Uterus (tissue), 2 donors: ENCODE results near the gene ERF.

Experiments
- POLR2A ChIP-seq, 2 donors: fragments of 450-650 bp; IDR thresholded peaks; one replicate each; pipeline ENCODE4 v1.6.1; 2016; ENCODE audit warnings: antibody characterized with exemption in 2 of 2, mild to moderate bottlenecking in 1 of 2, moderate library complexity in 1 of 2
- TF ChIP-seq, protein P1 (sequence below), 4 experiments: fragments of 200-600 bp in 2 of 4; fragments of 450-650 bp in 2 of 4; sonication (generic) in 2 of 4; IDR thresholded peaks; one replicate each; pipeline ENCODE4 v1.5.1; 2016 to 2019; ENCODE audit warnings: antibody characterized with exemption in 4 of 4, mild to moderate bottlenecking in 2 of 4, moderate library complexity in 1 of 4

DNA sequence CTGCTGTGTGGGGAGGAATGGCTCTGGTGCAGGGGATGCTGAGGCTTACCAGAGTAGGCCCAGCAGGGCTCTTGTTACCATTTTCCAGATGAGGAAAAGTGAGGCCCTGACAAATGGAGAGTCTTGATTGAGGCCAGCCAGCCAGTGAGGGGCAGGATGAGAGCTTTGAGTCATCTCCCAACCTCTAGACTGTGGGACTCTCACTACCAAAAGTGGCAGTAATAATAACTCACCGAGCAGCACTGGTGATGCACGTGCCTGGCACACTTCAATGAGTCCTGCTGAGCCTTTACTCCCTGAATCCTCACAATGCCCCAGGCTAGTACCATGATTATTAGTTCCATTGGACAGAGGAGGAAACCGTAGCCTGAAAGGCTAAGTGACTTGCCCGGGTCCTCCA lies 21.9 kb upstream of the ERF start:
- TF ChIP-seq POLR2A (IDR thresholded peaks at IDR 0.05): no peak
- TF ChIP-seq, protein P1, sequence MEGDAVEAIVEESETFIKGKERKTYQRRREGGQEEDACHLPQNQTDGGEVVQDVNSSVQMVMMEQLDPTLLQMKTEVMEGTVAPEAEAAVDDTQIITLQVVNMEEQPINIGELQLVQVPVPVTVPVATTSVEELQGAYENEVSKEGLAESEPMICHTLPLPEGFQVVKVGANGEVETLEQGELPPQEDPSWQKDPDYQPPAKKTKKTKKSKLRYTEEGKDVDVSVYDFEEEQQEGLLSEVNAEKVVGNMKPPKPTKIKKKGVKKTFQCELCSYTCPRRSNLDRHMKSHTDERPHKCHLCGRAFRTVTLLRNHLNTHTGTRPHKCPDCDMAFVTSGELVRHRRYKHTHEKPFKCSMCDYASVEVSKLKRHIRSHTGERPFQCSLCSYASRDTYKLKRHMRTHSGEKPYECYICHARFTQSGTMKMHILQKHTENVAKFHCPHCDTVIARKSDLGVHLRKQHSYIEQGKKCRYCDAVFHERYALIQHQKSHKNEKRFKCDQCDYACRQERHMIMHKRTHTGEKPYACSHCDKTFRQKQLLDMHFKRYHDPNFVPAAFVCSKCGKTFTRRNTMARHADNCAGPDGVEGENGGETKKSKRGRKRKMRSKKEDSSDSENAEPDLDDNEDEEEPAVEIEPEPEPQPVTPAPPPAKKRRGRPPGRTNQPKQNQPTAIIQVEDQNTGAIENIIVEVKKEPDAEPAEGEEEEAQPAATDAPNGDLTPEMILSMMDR (IDR thresholded peaks at IDR 0.05): no peak
